ENCODE results near the gene NCAPH2.

The NCAPH2 gene

DNA sequence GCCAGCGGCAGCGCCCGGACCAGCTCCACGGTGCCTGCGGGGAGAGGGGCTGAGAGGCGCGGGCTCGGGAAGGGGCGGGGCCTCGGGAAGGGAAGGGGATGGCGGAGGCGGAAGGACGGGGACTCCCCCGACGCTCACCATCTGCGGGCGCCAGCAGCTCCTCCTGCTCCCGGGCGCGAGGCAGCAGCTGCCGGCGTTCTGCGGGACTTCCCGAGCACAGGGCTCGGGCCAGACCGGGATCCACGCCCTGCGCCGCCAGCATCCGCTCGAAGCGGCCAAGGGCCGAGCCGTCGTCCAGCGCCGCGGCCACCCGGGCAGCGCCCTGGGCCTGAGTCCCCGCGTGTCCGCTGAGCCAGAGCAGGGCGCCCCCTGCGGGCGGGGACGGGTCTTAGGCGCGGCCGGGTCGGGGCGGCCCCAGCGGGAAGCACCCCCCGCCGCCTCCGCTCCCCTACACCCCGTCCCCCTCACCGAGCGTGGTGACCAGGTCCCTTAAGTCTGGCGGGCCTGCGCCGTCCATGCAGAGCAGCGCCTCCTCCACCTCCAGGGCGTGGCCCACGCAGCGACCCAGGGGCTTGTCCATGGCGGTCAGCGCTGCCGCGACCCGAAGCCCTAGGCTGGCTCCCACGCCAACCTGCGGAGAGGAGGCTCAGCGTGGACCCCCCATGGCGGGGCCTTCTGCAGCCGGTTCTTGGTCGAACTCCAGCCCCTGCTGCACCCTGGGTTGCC lies 18.2 kb downstream of the NCAPH2 start (continued):
- no peak for TF ChIP-seq ZFP41 (tag by site-specific recombination; IDR thresholded peaks at IDR 0.05; ENCODE audit: borderline replicate concordance)
- TF ChIP-seq ZNF621 (tag by site-specific recombination; IDR thresholded peaks at IDR 0.05), result no peak
- TF ChIP-seq ZFP69B (tag by site-specific recombination; IDR thresholded peaks at IDR 0.05), result no peak
- TF ChIP-seq ZNF10 (tag by site-specific recombination; IDR thresholded peaks at IDR 0.05), result no peak
- 0 out of 2 replicates have a peak, but pooled peaks have one; percentile 29 for TF ChIP-seq YY2 (tag by site-specific recombination; IDR thresholded peaks at IDR 0.05)
- no peak for TF ChIP-seq ZNF133 (tag by site-specific recombination; IDR thresholded peaks at IDR 0.05)
- TF ChIP-seq ZNF416 (tag by site-specific recombination; IDR thresholded peaks at IDR 0.05), result no peak
- TF ChIP-seq, protein P1, sequence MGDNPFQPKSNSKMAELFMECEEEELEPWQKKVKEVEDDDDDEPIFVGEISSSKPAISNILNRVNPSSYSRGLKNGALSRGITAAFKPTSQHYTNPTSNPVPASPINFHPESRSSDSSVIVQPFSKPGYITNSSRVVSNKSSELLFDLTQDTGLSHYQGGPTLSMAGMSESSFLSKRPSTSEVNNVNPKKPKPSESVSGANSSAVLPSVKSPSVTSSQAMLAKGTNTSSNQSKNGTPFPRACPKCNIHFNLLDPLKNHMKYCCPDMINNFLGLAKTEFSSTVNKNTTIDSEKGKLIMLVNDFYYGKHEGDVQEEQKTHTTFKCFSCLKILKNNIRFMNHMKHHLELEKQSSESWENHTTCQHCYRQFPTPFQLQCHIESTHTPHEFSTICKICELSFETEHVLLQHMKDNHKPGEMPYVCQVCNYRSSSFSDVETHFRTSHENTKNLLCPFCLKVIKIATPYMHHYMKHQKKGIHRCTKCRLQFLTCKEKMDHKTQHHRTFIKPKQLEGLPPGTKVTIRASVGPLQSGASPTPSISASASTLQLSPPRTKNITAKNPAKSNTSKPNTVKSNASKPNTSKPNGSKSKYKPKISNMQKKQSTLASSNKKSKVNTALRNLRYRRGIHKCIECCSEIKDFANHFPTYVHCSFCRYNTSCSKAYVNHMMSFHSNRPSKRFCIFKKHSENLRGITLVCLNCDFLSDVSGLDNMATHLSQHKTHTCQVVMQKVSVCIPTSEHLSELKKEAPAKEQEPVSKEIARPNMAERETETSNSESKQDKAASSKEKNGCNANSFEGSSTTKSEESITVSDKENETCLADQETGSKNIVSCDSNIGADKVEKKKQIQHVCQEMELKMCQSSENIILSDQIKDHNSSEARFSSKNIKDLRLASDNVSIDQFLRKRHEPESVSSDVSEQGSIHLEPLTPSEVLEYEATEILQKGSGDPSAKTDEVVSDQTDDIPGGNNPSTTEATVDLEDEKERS (tag by site-specific recombination; IDR thresholded peaks at IDR 0.05), result no peak
- no peak for TF ChIP-seq ZNF426 (tag by site-specific recombination; IDR thresholded peaks at IDR 0.05)
- TF ChIP-seq, protein P2, sequence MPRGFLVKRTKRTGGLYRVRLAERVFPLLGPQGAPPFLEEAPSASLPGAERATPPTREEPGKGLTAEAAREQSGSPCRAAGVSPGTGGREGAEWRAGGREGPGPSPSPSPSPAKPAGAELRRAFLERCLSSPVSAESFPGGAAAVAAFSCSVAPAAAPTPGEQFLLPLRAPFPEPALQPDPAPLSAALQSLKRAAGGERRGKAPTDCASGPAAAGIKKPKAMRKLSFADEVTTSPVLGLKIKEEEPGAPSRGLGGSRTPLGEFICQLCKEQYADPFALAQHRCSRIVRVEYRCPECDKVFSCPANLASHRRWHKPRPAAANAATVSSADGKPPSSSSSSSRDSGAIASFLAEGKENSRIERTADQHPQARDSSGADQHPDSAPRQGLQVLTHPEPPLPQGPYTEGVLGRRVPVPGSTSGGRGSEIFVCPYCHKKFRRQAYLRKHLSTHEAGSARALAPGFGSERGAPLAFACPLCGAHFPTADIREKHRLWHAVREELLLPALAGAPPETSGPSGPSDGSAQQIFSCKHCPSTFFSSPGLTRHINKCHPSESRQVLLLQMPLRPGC (tag by site-specific recombination; IDR thresholded peaks at IDR 0.05), result no peak
- no peak for TF ChIP-seq ZBTB7A (tag by site-specific recombination; IDR thresholded peaks at IDR 0.05; ENCODE audit: low read depth)
- TF ChIP-seq ZNF140 (tag by site-specific recombination; IDR thresholded peaks at IDR 0.05), result no peak
- TF ChIP-seq, protein P3, sequence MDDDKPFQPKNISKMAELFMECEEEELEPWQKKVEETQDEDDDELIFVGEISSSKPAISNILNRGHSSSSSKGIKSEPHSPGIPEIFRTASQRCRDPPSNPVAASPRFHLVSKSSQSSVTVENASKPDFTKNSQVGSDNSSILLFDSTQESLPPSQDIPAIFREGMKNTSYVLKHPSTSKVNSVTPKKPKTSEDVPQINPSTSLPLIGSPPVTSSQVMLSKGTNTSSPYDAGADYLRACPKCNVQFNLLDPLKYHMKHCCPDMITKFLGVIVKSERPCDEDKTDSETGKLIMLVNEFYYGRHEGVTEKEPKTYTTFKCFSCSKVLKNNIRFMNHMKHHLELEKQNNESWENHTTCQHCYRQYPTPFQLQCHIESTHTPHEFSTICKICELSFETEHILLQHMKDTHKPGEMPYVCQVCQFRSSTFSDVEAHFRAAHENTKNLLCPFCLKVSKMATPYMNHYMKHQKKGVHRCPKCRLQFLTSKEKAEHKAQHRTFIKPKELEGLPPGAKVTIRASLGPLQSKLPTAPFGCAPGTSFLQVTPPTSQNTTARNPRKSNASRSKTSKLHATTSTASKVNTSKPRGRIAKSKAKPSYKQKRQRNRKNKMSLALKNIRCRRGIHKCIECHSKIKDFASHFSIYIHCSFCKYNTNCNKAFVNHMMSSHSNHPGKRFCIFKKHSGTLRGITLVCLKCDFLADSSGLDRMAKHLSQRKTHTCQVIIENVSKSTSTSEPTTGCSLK (tag by site-specific recombination; IDR thresholded peaks at IDR 0.05), result no peak
- no peak for TF ChIP-seq ZBTB21 (tag by site-specific recombination; IDR thresholded peaks at IDR 0.05)
- TF ChIP-seq, protein P4, sequence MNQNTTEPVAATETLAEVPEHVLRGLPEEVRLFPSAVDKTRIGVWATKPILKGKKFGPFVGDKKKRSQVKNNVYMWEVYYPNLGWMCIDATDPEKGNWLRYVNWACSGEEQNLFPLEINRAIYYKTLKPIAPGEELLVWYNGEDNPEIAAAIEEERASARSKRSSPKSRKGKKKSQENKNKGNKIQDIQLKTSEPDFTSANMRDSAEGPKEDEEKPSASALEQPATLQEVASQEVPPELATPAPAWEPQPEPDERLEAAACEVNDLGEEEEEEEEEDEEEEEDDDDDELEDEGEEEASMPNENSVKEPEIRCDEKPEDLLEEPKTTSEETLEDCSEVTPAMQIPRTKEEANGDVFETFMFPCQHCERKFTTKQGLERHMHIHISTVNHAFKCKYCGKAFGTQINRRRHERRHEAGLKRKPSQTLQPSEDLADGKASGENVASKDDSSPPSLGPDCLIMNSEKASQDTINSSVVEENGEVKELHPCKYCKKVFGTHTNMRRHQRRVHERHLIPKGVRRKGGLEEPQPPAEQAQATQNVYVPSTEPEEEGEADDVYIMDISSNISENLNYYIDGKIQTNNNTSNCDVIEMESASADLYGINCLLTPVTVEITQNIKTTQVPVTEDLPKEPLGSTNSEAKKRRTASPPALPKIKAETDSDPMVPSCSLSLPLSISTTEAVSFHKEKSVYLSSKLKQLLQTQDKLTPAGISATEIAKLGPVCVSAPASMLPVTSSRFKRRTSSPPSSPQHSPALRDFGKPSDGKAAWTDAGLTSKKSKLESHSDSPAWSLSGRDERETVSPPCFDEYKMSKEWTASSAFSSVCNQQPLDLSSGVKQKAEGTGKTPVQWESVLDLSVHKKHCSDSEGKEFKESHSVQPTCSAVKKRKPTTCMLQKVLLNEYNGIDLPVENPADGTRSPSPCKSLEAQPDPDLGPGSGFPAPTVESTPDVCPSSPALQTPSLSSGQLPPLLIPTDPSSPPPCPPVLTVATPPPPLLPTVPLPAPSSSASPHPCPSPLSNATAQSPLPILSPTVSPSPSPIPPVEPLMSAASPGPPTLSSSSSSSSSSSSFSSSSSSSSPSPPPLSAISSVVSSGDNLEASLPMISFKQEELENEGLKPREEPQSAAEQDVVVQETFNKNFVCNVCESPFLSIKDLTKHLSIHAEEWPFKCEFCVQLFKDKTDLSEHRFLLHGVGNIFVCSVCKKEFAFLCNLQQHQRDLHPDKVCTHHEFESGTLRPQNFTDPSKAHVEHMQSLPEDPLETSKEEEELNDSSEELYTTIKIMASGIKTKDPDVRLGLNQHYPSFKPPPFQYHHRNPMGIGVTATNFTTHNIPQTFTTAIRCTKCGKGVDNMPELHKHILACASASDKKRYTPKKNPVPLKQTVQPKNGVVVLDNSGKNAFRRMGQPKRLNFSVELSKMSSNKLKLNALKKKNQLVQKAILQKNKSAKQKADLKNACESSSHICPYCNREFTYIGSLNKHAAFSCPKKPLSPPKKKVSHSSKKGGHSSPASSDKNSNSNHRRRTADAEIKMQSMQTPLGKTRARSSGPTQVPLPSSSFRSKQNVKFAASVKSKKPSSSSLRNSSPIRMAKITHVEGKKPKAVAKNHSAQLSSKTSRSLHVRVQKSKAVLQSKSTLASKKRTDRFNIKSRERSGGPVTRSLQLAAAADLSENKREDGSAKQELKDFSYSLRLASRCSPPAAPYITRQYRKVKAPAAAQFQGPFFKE (tag by site-specific recombination; IDR thresholded peaks at IDR 0.05; ENCODE audit: borderline replicate concordance), result no peak
- TF ChIP-seq ZNF202 (tag by site-specific recombination; IDR thresholded peaks at IDR 0.05; ENCODE audit: borderline replicate concordance), result no peak
- TF ChIP-seq ZSCAN23 (tag by site-specific recombination; IDR thresholded peaks at IDR 0.05), result no peak
- TF ChIP-seq, protein P5, sequence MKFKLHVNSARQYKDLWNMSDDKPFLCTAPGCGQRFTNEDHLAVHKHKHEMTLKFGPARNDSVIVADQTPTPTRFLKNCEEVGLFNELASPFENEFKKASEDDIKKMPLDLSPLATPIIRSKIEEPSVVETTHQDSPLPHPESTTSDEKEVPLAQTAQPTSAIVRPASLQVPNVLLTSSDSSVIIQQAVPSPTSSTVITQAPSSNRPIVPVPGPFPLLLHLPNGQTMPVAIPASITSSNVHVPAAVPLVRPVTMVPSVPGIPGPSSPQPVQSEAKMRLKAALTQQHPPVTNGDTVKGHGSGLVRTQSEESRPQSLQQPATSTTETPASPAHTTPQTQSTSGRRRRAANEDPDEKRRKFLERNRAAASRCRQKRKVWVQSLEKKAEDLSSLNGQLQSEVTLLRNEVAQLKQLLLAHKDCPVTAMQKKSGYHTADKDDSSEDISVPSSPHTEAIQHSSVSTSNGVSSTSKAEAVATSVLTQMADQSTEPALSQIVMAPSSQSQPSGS (tag by site-specific recombination; IDR thresholded peaks at IDR 0.05; ENCODE audit: low read depth), result no peak
- TF ChIP-seq ZSCAN16 (tag by site-specific recombination; IDR thresholded peaks at IDR 0.05), result no peak
- peak; percentile 45; the same call in 1 of the 2 replicates for TF ChIP-seq IKZF3 (tag by site-specific recombination; IDR thresholded peaks at IDR 0.05)
- TF ChIP-seq, protein P6, sequence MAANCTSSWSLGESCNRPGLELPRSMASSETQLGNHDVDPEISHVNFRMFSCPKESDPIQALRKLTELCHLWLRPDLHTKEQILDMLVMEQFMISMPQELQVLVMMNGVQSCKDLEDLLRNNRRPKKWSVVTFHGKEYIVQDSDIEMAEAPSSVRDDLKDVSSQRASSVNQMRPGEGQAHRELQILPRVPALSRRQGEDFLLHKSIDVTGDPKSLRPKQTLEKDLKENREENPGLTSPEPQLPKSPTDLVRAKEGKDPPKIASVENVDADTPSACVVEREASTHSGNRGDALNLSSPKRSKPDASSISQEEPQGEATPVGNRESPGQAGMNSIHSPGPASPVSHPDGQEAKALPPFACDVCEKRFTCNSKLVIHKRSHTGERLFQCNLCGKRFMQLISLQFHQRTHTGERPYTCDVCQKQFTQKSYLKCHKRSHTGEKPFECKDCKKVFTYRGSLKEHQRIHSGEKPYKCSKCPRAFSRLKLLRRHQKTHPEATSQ (tag by site-specific recombination; IDR thresholded peaks at IDR 0.05), result 0 out of 2 replicates have a peak, but pooled peaks have one; percentile 69
- TF ChIP-seq ZNF248 (tag by site-specific recombination; IDR thresholded peaks at IDR 0.05), result no peak
- TF ChIP-seq GLIS2 (tag by site-specific recombination; IDR thresholded peaks at IDR 0.05), result peak; percentile 79
- TF ChIP-seq ZEB2 (tag by site-specific recombination; IDR thresholded peaks at IDR 0.05), result no peak
